Esophagus squamous epithelium (tissue), 5 donors: ENCODE measurements around the gene GSK3A. TPM values are rescaled to one million over a fixed set of nuclear protein-coding genes. Genes with fewer than 3 reads are reported as not detected.

Source experiments
- DNase-seq: peaks from one replicate; lab custom pipeline; 2025; lab: John Stamatoyannopoulos, UW
- H3K27ac ChIP-seq, 4 donors: fragments of 200-600 bp; sonication (generic); one replicate each; pipeline ENCODE4 v1.5.1; 2016 to 2019; ENCODE audit warnings: mild to moderate bottlenecking in 1 of 4
- H3K27me3 ChIP-seq, 4 donors: fragments of 200-600 bp; sonication (generic); 1 replicate in 3 of 4; 2 replicates in 1 of 4; pipeline versions ENCODE4 v1.5.1 to v1.6.0; 2017 to 2021; ENCODE audit warnings: antibody characterized with exemption in 1 of 4
- H3K36me3 ChIP-seq, 3 donors: fragments of 200-600 bp; sonication (generic); one replicate each; pipeline ENCODE4 v1.5.1; 2016 to 2019
- H3K4me1 ChIP-seq, 3 donors: fragments of 200-600 bp; sonication (generic); one replicate each; pipeline ENCODE4 v1.5.1; 2017 to 2019
- H3K4me3 ChIP-seq, 4 donors: fragments of 200-600 bp; sonication (generic); 1 replicate in 3 of 4; 2 replicates in 1 of 4; pipeline ENCODE4 v1.5.1; 2016 to 2019; ENCODE audit warnings: mild to moderate bottlenecking in 2 of 4, moderate library complexity in 1 of 4
- H3K9me3 ChIP-seq, 3 donors: fragments of 200-600 bp; sonication (generic); one replicate each; pipeline ENCODE4 v1.5.1; 2016 to 2019
- POLR2A ChIP-seq, 4 donors: fragments of 450-650 bp; IDR thresholded peaks; one replicate each; pipeline ENCODE4 v1.6.1; 2017; ENCODE audit warnings: antibody characterized with exemption in 4 of 4, mild to moderate bottlenecking in 4 of 4, moderate library complexity in 3 of 4
- whole genome bisulfite sequencing, 2 donors: methylation state at CpG; one replicate each; pipeline ENCODE4 v1.1.5; 2018; 5-methylcytosine and 5-hydroxymethylcytosine counted together
- intact Hi-C: fragments of 100-400 bp; cut with DNase I; formaldehyde crosslinking; loops from one replicate; pipeline ENCODE4 v1.15.0; 2022
- total RNA-seq, 4 donors: library from RNA; depleted of rRNA; stranded (reverse); fragments of >200 nt; gene quantifications; one replicate each; pipeline ENCODE4 v1.1.0, GENCODE V29; 2016
- TF ChIP-seq, protein P1 (sequence below), 6 experiments: fragments of 450-650 bp in 4 of 6; fragments of 200-600 bp in 2 of 6; sonication (generic) in 2 of 6; IDR thresholded peaks; one replicate each; pipeline ENCODE4 v1.5.1; 2016 to 2019; ENCODE audit warnings: antibody characterized with exemption in 6 of 6, mild to moderate bottlenecking in 4 of 6, moderate library complexity in 4 of 6
- donor health status: DM: yes; HTN: yes; CAD: no.

The GSK3A gene
- total RNA-seq, 4 donors from 2014 or later: 15.9 to 29.6 (median 26.5) TPM

DNA sequence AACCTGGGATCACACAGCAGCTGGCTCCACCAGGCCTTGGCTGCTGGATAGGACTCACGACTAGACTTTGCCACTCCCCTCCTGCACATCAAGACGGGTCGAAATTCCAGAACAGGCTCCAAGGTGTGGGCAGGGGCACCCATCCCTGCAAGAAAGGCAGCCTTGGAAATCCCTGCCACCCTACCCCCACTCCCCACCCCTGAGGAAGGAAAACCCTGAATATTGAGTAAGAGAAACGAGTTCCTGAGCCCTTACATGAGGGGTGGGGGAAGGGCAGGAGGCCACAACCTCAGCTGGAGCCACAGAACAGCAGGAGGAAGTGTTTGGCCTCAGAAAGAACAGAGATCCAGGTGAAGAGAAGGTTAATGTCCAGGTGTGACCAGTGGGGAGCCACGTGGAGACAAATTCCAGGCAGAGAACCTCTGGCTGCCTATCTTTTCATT is 45.0 kb downstream of the GSK3A start:
- Histone ChIP-seq H3K36me3 (peaks cover 6 to 62% (median 16%) of the 10 kb centered on the region in 3 donors), H3K27ac (peak overlapping the region in 2 of 4 donors; percentile 9 to 21), H3K4me3 (no peak overlapping the region), H3K9me3 (no peaks in the 10 kb centered on the region), H3K27me3 (no peaks in the 10 kb centered on the region), H3K4me1 (peaks cover 31 to 62% (median 34%) of the 10 kb centered on the region in 3 donors)
- TF ChIP-seq, protein P1, sequence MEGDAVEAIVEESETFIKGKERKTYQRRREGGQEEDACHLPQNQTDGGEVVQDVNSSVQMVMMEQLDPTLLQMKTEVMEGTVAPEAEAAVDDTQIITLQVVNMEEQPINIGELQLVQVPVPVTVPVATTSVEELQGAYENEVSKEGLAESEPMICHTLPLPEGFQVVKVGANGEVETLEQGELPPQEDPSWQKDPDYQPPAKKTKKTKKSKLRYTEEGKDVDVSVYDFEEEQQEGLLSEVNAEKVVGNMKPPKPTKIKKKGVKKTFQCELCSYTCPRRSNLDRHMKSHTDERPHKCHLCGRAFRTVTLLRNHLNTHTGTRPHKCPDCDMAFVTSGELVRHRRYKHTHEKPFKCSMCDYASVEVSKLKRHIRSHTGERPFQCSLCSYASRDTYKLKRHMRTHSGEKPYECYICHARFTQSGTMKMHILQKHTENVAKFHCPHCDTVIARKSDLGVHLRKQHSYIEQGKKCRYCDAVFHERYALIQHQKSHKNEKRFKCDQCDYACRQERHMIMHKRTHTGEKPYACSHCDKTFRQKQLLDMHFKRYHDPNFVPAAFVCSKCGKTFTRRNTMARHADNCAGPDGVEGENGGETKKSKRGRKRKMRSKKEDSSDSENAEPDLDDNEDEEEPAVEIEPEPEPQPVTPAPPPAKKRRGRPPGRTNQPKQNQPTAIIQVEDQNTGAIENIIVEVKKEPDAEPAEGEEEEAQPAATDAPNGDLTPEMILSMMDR (IDR thresholded peaks at IDR 0.05): no peak
- TF ChIP-seq POLR2A (IDR thresholded peaks at IDR 0.05): no peak
- 8 to 17% methylated on average over 2 to 3 of the region's 5 CpGs for WGBS, 2 donors
- DNase-seq: no peak
- intact Hi-C loops: no loop called here

DNA sequence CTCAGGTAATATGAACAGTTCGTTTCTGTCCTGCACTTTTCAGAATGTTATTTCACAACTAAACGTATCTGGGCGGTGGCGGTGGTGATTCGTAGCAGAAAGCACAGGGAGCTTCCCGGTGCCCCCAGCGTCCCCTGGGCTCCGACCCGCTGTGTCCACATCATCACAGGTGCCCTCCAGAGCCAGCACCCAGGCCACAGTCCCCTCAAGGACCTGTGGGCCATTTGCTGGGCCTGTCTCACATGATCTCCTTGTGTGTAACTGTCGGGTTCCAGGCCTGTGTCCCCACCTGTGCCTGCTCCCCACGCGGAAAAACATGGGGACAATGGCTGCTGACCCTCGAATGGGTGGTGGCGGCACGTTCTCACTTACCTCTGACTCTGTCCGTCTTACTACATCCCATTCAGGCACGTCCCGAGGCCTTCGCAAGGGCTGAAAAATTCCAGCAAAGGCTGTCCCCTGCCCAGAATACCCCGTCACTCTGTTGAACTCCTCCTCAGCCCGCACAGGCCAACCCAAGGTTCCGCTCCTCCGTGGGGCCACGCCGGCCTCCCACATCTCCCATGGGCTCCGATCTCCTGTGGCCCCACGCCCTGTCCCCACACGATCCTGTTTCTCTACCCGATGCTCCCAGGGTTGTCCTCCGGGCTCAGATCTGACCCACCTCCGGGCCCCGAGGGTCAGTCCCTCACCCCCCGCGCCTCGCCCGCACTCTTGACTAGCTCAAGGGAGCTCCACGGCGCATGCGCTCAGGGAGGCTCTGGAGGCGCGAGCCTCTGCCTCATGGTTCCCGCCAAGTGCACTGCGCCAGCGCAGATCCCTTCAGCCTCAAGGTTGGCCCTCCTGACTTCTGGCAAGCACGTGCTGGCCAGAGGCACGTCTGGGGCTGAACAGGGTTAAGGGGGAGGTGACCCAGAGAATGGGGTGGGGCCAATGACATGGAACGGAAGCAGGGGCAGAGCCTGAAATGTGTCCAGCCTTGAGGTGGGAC is 46.1 kb downstream of the GSK3A start:
- Histone ChIP-seq H3K4me3 (no peak overlapping the region), H3K4me1 (peaks cover 30 to 62% (median 34%) of the 10 kb centered on the region in 3 donors), H3K36me3 (peaks cover 6 to 51% (median 14%) of the 10 kb centered on the region in 3 donors), H3K27ac (no peak overlapping the region), H3K9me3 (no peaks in the 10 kb centered on the region), H3K27me3 (no peaks in the 10 kb centered on the region)
- TF ChIP-seq, protein P1 (IDR thresholded peaks at IDR 0.05): no peak
- TF ChIP-seq POLR2A (IDR thresholded peaks at IDR 0.05): no peak
- intact Hi-C loops: no loop called here
- 86 to 90% methylated on average over 21 to 30 of the region's 47 CpGs for WGBS, 2 donors
- DNase-seq: no peak

DNA sequence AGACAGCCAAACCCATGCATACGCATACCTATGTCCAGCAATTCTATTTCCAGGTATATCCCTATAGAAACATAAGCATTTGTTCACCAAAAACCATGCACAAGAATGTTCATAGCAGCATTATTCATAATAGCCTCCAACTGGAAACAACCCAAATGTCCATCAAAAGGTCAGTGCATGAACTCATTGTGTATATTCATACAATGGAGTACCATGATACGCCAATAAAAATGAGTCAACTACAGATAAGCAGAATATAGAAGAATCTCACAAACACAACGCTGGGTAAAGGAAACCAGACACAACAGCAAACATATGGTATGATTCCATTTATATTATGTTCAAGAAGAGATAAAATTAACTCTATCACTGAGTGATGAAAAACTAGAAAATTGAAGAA is 48.7 kb downstream of the GSK3A start:
- TF ChIP-seq POLR2A (IDR thresholded peaks at IDR 0.05): no peak
- TF ChIP-seq, protein P1 (IDR thresholded peaks at IDR 0.05): no peak
- H3K36me3 ChIP-seq: peaks cover 3 to 25% (median 7%) of the 10 kb centered on the region in 3 donors

DNA sequence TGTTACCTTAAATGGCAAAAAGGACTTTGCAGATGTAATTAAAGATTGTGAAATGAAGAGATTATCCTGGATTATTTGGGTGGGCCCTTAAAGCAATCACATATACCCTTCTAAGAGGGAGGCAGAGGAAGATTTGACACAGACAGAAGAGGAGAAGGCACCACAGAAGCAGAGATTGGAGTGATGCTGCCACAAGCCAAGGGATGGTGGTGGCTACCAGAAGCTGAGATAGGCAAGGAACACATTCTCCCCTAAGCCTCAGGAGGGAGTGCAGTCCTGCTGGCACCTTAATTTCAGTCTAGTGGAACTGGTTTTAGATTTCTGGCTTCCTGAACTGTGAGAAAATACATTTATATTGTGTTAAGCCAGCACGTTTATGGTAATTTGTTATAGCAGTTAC is 49.1 kb downstream of the GSK3A start:
- no peak for TF ChIP-seq POLR2A (IDR thresholded peaks at IDR 0.05)
- TF ChIP-seq, protein P1 (IDR thresholded peaks at IDR 0.05): no peak
- peaks cover 0 to 21% (median 2%) of the 10 kb centered on the region in 3 donors for H3K36me3 ChIP-seq
- WGBS, 2 donors: 18 to 64% methylated on average over 1 of the region's 1 CpG
- peaks cover 5 to 34% (median 15%) of the 10 kb centered on the region in 3 donors for H3K4me1 ChIP-seq
- H3K9me3 ChIP-seq: no peaks in the 10 kb centered on the region
- peak overlapping the region in 1 of 4 donors; percentile 44 for H3K27ac ChIP-seq
- no peak overlapping the region for H3K4me3 ChIP-seq
- no peaks in the 10 kb centered on the region for H3K27me3 ChIP-seq
- no peak for DNase-seq
- intact Hi-C loops: no loop called here

More for the DNA sequence above, 48.7 kb downstream of the GSK3A start:
- Histone ChIP-seq H3K4me3 (no peak overlapping the region), H3K27me3 (no peaks in the 10 kb centered on the region), H3K9me3 (no peaks in the 10 kb centered on the region), H3K27ac (peak overlapping the region in 1 of 4 donors; percentile 44), H3K4me1 (peaks cover 7 to 38% (median 15%) of the 10 kb centered on the region in 3 donors)
- intact Hi-C loops: no loop called here
- DNase-seq: no peak
- WGBS, 2 donors: 48 to 53% methylated on average over 3 of the region's 3 CpGs

DNA sequence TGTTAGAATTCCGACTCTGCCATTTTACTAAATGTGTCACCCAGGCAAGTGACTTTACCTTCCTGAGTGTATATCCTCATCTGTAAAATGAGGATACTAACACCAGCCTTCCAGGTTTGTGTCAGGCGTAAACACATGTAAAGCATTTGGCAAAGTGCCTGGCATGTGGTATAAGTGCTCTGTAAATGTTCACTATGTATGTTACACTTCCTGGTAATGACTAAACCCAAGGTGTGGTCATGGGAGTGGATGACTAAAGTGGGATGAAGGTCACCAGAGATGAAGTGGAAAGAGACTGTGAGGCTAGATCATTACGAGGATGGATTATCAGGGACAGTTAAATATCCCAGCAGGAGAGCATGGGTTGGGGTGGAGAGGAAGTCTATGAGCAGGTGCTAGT is 50.5 kb downstream of the GSK3A start:
- Histone ChIP-seq H3K36me3 (peaks cover 0 to 8% (median 0%) of the 10 kb centered on the region in 3 donors), H3K4me1 (peaks cover 0 to 19% (median 5%) of the 10 kb centered on the region in 3 donors), H3K4me3 (no peak overlapping the region), H3K27me3 (no peaks in the 10 kb centered on the region), H3K27ac (peak overlapping the region; percentile 5 to 74 (median 47)), H3K9me3 (no peaks in the 10 kb centered on the region)
- intact Hi-C loops: no loop called here
- 37% methylated on average over 3 of the region's 3 CpGs for WGBS, 2 donors
- TF ChIP-seq POLR2A (IDR thresholded peaks at IDR 0.05): no peak
- no peak for DNase-seq
